GM21367 (cell line): ENCODE results near the gene ASPSCR1.

Source experiments
- ATAC-seq: cut with Tn5 transposase; IDR thresholded peaks from one replicate; pipeline ENCODE4 v1.9.1; 2021; ENCODE audit not compliant: unreplicated experiment

Gene ASPSCR1

DNA sequence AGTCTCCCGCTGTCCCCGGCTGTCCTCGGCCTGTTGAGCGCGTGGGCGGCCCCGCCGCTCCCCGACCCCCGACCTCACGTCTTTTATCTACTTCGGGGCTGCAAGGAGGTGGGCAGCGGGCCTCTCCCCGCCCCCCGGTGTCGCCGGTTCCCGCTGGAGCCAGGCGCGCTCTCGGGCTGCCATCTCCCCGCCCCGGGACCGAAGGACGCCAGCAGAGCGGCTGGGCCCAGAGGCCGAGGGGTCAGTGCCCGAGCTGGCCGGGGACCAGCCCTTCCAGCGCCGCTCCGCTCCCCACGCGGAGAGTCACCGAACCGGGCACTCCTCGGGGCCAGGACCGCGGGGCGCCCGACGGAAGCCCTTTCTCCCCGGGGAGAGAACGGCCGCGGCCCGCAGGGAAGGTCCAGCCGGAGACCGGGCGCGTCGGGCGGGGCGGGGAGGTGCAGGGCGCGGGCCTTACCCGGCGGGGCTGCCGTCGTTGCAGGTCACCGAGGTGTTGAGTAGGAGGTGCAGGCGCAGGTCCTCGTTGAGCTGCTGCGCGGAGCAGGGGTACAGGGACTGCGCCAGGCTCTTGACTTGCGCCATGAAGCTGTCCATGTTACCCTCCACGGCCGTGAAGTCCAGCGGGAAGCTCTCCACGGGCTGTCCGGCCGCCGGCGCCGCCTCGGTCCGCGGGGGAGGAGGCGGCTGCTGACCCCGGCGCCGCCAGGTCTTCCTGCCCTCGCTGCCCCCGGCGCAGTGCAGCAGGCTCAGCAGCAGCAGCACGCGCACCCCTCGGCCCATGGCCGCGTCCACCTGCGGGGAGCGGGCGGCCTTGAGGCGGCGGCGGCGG is 17.1 kb upstream of the ASPSCR1 start:
- no peak for ATAC-seq

DNA sequence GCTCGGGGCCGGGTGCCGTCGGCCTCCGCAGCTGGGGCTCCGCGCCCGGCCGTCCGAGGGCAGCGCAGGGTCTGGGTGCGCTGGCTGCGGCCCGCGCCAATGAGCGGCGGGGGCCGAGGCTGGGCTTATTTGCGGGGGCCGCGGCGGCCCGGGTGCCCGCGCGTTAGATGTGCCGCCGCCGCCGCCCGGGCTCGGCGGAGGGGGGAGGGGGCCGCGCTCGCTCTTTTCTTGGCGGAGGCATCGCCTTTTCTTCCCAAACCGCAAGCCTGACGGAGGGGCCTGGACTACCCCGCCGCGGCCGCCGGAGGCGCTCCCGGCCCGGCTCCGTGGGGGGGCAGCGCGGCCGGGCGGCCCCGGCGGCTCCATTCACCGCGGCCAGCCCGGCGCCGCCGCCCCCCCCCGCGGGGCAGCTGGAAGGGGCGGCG is 16.3 kb upstream of the ASPSCR1 start, which contains the start of gene NOTUM:
NOTUM (minus strand) TSS at position 101 of the 425 bp plus-strand sequence. CDS start 278 bp downstream, outside the sequence.
- ATAC-seq: no peak

DNA sequence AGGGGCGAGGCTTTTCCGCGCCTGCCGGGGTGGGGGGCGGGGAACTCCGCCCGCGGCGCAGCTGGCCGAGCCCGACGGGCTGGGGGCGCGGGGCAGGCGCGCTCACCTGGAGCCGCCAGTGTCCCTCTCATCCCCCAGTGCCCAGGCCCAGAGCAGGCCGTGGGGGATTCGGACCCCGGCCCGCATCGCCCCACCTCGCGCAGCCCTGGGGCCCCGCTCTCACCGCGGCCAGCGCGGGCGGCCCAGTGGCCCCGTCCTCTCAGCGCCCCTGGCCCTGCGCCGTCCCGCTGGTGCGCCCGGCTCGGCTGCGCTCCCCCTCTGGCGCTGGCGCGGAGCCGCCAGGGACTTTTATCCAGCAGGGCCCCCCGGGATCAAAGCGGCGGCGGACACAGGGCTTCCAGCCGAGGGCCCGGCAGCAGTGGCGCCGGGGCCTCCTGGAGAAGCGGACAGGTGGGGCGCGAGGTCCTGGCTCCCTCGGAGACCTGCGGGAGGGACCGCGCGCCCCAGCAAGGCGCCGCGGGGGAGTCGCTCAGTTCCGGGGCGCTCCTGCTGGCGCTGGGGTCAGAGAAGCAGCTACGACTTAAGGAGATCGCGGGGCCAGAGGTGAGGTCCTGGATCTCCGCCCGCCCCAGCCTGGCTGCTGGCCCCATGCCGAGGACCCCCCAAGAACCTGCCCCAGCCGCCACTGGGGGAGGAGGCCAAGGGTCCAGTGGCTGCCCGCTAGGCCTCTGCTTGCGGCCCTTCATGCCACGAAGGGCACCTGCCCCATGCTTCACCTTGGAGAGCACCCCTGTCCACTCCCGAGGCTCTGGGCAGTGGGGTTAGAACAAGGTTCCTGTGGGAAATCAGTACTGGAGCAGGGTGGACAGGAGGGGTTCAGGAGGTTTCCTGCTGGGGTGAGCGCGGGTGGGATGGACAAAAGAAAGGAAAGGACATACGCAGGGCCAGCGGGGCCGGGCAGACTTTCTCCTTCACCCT is 15.6 kb upstream of the ASPSCR1 start:
- no peak for ATAC-seq

DNA sequence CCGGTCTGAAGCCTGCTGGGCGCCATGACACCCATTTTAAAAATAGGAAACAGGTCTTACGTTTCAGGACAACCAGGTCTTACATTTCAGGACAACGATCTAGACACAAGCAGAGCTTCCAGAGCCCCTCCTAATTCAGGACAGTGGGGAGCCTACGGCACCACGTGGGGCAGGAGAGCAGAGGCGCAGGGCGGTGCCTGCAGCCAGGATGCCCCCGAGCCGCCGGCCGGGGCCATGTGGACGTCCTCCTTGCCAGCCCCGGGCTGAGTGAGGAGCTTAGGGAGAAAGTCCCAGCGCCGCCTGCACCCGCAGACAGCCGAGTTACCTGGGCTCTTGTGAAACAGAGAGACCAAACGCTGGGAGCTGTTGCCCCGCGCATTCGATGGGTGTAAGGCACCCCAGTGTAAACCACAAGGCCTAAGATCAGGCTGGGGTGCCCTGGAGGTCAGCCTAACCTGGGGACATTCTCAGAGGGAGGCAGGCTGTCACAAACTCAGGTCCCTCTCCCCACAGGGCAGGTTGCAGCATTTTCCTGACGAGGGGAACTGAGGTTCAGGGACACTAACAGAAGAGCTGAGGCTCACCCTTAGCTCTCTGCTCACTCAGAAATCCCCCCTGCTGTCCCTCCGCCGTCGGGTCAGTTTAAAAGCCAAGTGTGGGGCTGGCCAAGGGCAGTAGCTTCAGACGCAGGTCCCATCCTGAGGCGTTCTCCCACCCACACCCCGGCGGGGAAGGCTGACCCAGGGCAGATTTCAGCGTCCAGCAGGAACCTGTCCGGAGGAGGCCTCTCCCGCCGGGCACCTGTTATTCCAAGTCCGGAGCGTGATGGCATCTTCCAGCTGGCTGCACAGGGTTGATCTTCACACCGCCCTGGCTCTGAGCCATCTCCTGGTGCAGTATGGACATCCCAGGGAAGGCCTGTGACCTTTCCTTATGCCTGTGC is 14.7 kb upstream of the ASPSCR1 start:
- ATAC-seq: no peak

DNA sequence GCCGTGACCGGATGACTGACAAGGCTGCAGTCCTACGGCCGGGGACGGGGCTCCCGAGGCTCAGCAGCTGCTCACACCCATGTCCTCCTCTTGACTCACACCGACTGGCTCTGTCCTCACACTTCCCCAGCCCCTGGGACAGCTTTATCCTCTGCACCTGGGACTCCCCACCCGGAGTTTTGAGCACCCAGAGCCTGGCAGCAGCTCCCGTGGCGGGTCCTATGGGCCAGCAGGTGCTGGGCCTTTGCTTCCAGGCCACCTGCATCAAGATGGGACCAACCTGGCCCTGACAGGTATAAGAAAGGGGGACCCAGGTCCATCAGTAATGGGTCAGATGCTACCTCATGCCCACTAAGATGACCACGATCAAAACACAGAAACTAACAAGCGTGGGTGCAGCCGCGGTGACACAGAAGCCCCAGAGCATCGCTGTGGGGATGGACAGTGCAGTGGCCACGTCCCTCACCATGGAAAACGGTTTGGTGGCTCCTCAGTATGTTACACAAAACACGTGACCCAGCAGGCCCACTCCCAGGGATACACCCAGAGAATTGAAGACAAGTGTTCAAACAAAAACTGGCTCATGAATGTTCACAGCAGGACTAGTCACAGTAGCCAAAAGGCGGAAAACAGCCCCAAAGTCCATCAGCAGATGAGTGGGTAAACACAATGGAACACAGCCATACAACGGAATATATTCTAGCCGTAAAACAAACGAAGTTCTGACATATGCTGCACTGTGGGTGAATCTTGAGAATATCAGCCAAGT is 13.2 kb upstream of the ASPSCR1 start:
- ATAC-seq: no peak

DNA sequence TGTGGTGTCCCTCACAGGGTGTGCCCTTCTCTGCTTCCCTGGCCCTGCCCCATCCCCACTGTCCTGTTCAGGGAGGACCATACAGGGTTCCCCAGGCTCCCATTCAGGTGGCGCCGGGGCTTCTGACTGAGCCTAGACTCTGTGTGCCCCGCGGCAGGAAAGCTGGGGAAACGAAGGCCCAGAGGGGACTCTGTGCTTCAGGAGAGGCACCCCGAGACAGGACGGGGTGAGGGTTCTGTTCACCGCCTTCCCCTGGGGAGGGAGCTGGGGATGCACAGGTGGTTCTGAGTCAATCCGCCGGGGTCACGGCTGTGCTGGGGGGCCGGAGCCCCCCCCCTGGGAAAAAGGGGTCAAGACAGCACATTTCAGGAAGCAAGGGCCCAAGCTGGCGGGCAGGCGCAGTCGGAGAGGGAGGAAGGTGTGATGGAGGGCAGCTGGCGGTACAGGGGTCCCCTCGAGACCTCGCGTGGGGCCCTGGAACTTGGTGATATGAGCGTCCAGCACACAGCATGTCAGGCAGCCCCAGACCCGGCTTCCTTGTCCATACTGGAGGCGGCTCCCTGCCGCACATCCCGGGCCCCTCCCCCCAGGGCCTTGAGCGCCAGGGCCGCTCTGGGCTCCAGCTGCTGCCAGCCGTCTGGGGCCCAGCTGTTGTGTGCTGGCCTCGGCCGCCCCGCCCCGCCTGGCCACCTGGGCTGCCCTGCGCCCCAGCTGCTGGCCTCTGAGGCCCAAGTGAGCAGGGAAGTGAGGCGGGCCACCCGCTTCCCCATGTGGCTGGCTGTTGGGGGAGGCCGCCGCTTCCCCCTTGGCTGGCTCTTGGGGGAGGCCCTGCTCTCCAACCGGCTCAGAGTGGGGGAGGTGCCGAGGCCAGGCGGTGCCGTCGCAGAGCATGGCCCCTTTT is 10.8 kb upstream of the ASPSCR1 start:
- no peak for ATAC-seq

DNA sequence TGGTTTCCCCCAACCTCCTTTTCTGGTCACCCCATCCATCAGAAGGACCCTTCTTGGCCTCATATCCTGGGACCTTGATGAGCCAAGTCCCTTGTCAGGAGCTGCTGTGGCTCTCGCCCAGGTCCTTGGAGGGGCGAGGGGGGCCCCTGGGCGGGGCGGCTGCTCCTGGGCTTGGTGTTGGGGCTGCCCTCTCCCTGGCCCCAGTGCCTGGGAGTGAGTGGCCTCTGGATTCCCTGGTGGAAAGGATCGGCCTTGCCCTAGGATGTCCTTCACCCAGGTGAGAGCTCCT is 10.2 kb upstream of the ASPSCR1 start:
- no peak for ATAC-seq

DNA sequence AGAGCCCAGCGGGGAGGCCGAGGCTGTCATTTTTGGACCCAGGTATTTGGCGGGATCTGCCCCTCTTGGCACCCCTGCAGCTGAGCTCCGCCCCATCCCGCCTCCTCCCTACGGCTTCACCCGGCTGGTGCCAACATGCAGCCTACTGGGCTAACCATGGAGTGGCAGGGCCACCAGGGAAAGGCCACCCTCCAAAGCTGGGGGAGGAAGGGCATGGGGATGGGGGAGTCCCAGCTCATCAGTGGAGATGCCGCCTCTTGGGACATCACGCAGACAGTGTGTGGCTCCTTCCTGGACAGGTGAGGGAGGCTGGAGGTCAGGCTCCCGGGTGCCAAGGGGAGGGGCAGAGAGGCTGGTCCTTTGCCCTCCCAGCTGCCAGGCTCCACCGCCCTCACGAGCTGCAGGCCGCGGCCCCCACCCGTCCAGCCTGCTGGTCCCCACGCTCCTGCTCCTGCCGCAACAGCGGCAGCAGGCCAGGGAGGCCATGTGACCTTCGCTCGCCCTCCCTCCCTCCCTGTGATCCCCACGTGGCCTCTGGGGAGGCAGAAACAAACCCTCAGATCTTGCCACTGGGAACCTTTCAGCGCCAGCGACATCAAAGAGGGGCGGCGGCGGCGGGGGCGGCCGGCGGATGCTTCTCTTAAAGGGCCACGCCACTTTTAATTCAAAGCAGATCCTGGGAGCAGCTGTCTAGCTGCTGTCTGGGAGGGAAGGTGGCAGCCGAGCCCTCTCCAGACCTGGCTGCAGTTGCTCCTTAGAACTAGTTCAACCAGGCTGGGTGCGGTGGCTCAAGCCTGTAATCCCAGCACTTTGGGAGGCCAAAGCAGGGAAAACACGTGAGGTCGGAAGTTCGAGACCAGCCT is 9.7 kb upstream of the ASPSCR1 start:
- ATAC-seq: no peak

DNA sequence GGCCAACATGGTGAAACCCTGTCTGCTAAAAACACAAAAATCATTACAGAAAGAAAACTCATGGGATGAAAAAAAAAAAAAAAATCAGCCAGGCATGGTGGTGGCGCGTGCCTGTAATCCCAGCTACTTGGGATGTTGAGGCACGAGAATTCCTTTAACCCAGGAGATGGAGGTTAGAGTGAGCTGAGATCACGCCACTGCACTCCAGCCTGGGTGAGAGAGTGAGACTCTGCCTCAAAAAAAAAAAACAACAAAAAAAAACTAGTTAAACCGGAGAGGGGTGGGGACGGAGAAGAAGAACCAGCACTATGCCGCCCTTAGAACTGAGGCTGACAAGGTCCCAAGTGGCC is 9.1 kb upstream of the ASPSCR1 start:
- no peak for ATAC-seq

DNA sequence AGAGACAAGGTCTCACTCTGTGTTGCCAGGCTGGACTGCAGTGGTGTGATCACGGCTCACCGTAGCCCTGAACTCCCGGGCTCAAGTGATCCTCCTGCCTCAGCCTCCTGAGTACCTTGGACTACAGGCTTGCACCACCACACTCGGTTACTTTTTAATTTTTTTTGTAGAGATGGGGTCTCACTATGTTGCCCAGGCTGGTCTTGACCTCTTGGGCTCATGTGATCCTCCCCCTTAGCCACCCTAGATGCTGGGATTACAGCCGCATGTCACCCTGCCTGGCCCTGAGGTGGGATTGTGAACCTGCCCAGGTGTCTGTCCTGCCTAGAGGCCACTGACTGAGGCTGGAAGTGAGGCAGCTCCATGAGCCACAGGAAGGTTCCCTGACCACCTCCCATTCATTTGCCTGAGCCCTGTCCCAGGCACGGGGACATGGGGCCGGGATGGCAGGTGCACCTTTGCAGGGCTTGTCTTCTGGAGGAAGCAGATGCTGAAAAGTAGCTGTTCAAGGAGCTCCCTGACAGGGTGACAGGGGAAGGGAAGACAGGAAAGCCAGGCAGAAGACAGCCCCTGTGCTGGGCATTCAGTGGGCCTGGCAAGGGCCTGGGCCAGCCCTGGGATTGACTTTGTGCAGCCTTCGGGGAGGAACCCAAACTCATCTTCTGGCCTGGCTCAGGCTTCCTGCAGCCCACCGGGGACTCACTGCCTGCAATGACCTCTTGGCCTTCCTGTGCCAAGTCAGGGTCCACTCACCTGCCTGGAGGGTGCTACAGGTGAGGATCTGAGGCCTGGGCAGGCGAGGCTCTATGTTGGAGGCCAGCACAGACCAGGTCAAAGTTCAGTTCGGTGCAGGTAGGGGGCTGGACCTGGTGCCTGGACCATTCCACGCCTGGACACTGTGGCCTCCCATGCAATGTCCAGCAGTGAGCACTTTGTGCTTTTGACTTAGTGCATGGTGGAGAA is 8.3 kb upstream of the ASPSCR1 start:
- ATAC-seq: no peak

DNA sequence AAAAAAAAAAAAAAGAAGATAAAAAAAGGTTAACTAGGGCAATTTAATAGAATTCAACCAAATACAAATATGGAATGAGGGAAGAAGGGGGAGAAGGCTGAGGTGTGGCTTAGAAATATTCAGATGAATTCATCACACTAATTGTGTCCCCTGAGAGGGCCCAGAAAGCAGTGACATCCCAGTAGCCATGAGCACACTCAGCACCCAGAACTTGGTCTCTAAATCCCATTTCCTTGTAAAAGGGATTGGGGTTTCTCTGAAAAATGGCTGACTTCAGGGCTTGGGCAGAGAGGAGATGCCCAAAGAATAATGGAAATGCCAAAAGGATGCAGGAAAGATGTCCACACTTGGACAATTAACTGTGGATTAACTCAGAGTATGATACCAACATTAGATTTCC is 4.0 kb upstream of the ASPSCR1 start:
- no peak for ATAC-seq

DNA sequence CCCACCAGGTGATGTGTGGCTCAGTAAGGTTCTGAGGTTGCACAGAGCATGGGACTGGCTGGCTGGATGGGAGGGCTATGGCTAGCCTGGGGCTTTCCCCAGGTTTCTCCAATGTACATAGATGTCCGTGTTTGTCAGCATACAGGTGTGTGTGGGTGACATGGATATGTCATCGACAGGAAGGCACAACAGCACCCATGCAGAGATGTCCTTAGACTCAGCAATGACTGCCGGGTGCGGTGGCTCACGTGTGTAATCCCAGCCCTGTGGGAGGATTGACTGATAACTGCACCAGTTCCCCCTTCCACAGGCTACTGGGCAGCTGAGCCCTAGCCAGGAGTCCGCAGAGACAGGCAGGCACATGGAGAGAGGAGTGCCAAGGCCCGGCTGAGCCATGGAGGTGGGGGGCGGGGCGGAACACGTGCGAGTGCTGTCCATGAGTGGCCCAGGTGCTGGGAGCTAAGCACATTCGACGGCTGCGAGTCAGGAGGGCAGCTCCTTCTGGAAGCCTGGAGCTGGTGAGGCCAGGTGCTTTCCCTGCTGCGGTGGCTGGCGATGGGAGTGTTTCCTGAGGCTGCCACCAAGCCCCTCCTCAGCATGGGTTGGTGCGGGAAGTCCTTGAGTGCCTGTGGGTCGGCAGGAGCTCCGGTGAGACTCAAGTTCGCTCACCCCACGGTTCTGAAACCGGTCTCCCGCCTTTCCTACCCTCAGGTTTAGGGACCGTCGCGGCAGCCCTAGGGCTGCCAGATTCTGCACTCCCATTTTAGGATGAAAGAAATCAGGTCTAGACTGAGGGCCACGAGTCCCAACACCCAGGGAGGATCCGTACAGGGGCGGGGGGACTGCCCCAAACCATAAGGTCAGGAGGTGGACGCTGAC is 858 bp upstream of the ASPSCR1 start:
- ATAC-seq: no peak

DNA sequence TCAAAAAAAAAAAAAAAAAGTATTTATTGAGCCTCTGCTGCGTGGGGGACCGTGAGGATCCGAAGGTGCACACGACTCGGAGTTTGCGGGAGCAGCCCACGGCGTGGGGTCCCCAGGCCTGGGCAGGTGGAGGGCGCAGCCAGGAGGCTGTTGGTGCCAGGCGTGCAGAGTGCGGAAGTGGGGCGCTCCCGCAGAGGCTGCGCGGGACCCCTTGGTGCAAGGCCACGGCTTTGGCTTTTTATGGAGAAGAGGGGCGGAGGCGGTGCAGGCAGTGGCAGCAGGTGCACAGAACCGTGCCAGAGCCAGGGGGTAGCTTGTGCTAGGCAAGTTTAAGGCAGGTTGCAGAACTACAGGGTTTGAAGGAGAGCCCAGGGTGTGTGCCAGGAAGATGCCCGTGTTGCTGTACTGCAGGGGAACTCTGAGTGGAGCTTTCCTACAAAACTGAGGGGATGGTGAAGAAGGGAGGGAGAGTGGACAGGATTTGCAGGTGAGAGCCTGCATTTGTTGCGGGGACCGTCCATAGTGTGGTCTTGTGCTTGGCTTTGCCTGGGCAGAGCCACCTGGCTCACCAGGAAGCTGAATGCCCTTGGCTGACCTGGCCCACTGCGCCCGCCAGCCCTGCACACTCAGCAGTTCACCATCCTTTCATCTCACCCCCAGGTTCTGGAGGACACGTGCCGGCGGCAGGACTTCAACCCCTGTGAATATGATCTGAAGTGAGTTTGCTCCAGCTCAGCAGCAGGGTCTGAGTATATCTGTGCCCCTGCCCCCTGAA is 1.3 kb downstream of the ASPSCR1 start:
- no peak for ATAC-seq

DNA sequence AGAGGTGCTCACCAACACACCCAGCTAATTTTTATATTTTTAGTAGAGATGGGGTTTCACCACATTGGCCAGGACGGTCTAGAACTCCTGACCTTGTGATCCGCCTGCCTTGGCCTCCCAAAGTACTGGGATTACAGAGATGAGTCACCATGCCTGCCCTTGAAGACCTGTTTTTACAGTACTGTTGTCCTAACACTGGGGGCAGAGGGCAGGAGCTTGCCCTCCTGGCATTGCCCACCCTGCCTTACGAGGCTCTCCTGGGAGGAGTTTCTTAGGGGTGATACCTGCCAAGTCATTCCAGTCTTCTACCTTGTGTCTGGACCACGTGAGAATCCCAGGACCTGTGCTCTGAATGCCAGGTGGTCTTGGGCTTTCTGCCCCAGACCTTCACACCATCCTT is 2.7 kb downstream of the ASPSCR1 start:
- no peak for ATAC-seq

DNA sequence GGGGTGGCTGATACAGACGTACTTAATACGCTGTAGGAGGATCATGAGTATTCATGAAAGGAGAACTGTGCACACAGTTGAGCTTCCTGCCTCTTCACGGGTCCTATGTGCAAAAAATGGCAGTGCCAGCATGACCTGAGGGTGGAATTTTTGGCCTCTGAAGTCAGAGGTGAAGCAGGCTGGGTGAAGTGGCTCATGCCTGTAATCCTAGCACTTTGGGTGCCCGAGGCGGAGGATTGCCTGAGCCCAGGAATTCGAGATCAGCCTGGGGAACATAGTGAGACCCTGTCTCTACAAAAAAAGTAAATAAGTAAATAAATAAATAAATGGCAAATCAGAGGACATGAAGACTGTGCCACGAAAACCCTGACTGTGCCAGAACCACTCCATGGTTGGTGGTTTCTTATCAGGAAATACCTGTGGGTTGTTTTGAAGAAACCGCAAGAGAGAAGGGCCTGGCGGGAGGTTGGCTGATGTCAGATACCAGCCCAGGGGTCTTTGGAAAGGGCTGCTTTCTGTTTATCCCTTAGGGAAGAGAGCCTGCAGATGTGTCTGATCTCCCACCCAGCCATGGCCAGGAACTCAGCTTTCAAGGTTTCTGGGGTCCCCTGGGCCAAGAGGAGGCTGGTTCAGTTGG is 3.4 kb downstream of the ASPSCR1 start:
- ATAC-seq: no peak
